Measurements from ENCODE around the gene APOOL. TPM values are rescaled to one million over a fixed set of nuclear protein-coding genes. Genes with fewer than 3 reads are reported as not detected.

APOOL gene
- total RNA-seq, 1 donor from 2014 or later: 2.9 TPM

DNA sequence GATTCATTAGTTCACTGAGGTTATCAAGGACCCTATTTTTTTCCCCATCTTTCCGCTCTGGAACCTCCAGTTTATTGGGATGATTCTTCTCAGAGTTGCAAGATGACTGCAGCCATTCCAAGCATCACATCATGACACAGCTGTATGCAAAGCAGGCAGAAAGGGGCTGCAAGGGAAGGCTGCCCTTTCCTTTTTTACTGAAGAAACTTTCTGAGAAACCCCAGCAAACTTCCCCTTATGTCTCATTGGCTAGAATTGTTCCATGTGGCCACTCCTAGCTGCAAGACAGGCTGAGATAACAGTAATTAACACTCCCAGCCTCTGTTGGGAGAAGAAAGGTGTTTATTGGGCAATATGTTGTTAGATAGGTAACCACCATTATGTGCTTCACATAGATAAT is 137.3 kb downstream of the APOOL start:
- no peak overlapping the region for H3K4me3 ChIP-seq (ENCODE audit: low read depth, low read length)
- no peak for DNase-seq (ENCODE audit: low read depth)
- H3K36me3 ChIP-seq (ENCODE audit: control insufficient read depth, insufficient read depth, low read length): no peaks in the 10 kb centered on the region
- FAIRE-seq: no peak
- TF ChIP-seq, protein P1, sequence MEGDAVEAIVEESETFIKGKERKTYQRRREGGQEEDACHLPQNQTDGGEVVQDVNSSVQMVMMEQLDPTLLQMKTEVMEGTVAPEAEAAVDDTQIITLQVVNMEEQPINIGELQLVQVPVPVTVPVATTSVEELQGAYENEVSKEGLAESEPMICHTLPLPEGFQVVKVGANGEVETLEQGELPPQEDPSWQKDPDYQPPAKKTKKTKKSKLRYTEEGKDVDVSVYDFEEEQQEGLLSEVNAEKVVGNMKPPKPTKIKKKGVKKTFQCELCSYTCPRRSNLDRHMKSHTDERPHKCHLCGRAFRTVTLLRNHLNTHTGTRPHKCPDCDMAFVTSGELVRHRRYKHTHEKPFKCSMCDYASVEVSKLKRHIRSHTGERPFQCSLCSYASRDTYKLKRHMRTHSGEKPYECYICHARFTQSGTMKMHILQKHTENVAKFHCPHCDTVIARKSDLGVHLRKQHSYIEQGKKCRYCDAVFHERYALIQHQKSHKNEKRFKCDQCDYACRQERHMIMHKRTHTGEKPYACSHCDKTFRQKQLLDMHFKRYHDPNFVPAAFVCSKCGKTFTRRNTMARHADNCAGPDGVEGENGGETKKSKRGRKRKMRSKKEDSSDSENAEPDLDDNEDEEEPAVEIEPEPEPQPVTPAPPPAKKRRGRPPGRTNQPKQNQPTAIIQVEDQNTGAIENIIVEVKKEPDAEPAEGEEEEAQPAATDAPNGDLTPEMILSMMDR (IDR thresholded peaks at IDR 0.05; ENCODE audit: insufficient read depth, low read length, severe bottlenecking): no peak
- H3K27me3 ChIP-seq (ENCODE audit: control insufficient read depth, insufficient read depth, low read length): no peaks in the 10 kb centered on the region

Other genes starting within 250 kb of the APOOL start
- under 0.01 TPM in 1 of 2 replicates, not detected in the other for gene SATL1, start 239.9 kb downstream of the APOOL start, total RNA-seq
- gene ZNF711, start 240.1 kb downstream of the APOOL start, total RNA-seq: 2.6 and 3.1 TPM in 2 replicates